Activated T-cell treated with anti-CD3 and anti-CD28 coated beads for 1 hour (primary cell): Measurements from ENCODE around the gene CYBRD1.
"Not testable (repeated sequence)": the region's sequence is repeated elsewhere in the genome, so short reads cannot be mapped to it uniquely, and the experiment has no call there.

Experiments used
- DNase-seq: peaks from one replicate; pipeline ENCODE4 v3.0.0-alpha.2; 2020; ENCODE audit warnings: low read depth

The CYBRD1 gene

GRCh38 chr2:171515672-171516298, 6.5 kb upstream of the CYBRD1 start:
- DNase-seq, result no peak

DNA sequence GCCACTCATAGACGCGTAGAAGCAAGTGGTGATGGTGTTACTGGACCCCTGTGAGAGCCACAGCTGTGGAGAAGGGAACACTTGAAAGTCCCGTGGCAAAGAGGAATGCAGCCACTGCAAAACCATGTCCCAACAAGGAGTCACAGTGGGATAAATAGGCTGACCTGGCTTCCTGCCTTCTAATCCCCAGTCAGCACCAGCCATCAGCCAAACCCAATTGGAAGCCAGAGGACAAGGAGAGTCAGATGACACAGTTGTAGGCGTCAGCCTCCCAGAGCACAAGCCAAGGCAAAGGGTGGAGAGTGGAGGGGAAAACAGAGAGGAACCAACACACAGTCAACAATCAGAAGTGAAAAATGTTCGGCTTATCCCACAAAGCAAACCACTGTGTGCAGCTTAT, 5.5 kb upstream of the CYBRD1 start:
- no peak for DNase-seq

DNA sequence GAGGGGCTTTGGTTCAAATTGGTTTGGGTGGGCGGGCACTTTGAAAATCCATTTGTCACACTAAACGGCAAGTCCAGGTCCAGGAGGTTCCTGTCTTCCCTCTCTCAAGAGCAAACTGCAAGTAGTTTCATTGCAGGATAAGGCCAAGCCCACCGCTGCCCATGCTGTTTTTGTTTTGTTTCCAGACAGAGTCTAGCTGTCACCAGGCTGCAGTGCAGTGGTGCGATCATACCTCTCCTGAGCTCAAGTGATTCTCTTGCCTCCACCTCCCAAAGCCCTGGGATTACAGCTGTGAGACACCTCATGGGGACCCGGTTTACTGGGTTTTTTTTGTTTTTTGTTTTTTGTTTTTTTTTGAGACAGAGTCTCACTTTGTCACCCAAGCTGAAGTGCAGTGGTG, 1.8 kb upstream of the CYBRD1 start:
- no peak for DNase-seq

GRCh38 chr2:171521361-171522051, 768 bp upstream of the CYBRD1 start:
- DNase-seq, result no peak

- DNase-seq, result no peak
Observed at GRCh38 chr2:171522788-171523087, 464 bp downstream of the CYBRD1 start.

- no peak for DNase-seq
Observed at GRCh38 chr2:171523088-171524017, 1.1 kb downstream of the CYBRD1 start.

GRCh38 chr2:171524018-171524401, 1.7 kb downstream of the CYBRD1 start:
- no peak for DNase-seq

DNA sequence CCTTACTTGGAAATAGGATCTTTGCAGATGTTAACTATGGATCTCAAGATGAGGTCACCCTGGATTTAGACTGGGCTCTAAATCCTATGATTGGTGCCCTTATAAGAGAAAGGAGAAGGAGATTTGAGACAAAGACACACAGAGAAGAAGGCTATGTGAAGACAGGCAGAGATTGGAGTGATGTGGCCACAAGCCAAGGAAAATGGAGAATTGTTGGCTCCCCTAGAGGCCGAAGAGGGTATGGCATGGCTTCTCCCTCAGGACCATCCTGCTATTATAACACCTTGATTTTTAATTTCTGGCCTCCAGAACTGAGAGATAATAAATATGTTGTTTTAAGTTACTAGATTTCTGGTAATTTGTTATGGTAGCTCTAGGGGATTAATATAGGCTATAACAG, 7.6 kb downstream of the CYBRD1 start:
- no peak for DNase-seq

DNA sequence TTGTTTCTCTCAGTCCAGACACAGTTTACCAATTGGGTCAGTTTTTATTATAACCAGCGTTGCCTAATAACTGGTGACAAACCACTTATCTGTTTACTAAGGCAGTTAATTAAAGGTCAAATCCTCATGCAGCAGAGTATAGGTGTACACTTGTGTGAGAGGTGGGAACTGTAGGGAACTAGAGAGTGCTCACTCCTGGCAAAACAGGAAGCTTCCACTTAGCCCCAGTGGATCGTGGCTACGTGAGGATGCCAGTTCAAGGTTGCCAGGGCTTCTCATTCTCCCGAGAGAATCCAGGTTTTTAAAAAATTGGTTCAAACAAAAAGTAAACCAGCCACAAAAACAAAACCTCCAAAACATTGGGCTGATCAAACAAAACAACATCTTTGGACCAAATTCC, 8.1 kb downstream of the CYBRD1 start:
- no peak for DNase-seq

DNA sequence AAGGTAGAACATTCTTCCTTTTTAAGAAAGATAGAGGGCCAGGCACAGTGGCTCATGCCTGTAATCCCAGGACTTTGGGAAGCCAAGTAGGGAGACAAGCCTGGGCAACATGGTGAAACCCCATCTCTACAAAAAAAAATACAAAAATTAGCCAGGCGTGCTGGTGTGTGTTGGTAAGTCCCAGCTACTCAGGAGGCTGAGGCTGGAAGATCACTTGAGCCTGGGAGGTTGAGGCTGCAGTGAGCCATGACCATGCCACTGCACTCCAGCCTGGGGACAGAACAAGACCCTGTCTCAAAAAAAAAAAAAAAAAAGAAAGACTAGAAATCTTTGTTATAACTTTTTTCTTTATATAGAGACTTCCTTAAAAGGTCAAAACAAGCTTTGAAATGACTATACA, 8.6 kb downstream of the CYBRD1 start:
- not testable (repeated sequence) for DNase-seq

GRCh38 chr2:171531291-171531690, 9.0 kb downstream of the CYBRD1 start:
- no peak for DNase-seq

DNA sequence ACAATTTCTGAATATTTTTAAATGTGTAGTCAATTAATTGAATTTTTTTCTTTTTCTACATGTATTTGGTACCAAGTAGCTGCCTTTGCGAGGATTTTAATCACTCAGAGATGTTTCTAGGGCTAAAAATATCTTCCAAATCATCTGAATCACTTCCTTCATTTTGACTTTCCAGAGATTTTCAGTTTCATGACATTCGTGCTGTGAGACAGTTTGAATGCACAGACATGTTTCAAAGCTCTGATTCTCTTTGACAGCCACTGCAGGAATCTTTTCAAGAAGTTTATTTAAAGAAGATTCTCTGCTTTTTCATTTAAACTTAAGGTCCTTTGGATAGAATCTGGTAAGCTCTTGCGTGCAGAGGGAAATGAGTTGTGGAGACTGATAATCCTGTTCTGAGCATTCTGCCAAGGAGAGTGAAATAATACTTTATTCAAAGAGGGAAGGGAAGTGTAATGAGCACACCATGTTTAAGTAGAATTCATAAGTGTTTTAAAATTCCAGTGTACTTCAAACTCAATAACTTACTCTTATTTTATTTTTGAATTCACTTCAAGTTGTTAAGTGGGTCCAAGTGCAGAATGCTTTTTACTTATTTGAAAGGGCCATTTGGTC, 9.7 kb downstream of the CYBRD1 start:
- no peak for DNase-seq

DNA sequence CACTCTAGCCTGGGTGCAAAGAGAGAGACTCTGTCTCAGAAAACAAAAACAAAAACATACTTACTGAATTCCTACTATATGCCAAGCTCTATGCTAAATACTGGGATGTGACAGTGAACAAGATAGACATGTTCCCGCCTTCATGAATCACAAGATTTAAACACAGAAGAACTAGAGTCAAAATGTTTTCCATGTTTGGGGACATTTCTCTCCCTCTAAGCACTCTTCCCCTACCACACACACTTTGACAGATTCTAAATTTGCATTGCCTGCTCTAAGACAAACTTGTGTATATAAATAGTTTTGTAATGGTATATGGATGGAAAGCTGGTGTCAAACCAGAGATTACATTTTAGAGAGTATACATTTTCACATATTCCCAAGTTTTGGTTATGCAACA, 11.1 kb downstream of the CYBRD1 start:
- no peak for DNase-seq

GRCh38 chr2:171535528-171535927, 13.3 kb downstream of the CYBRD1 start:
- not testable (repeated sequence) for DNase-seq

GRCh38 chr2:171540437-171540836, 18.2 kb downstream of the CYBRD1 start:
- no peak for DNase-seq

DNA sequence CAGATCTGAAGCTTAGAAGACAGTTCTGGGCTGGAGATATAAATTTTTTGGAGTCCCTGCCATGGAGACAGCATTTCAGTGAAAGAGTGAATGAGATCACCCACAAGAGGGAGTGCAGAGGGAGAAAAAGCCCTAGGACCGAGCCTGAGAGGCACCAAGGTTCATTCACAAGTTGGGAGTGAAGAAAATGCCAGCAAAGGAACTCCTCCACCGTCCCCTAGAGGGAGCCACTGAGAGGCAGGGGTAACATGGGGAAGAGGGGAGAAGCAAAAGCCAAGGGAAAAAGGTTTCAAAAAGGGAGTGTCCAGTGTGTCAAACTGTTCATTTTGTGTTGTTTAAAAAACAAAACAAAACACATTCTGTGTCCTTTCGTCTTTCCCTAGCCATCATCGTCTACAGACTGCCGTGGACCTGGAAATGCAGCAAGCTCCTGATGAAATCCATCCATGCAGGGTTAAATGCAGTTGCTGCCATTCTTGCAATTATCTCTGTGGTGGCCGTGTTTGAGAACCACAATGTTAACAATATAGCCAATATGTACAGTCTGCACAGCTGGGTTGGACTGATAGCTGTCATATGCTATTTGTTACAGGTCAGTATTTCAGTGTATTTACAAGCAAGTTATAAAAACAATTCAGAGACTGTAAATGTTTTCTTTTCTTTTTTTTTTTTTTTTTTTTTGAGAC, 19.1 kb downstream of the CYBRD1 start:
- no peak for DNase-seq

- DNase-seq, result no peak
Observed at GRCh38 chr2:171545086-171545485, 22.8 kb downstream of the CYBRD1 start.

DNA sequence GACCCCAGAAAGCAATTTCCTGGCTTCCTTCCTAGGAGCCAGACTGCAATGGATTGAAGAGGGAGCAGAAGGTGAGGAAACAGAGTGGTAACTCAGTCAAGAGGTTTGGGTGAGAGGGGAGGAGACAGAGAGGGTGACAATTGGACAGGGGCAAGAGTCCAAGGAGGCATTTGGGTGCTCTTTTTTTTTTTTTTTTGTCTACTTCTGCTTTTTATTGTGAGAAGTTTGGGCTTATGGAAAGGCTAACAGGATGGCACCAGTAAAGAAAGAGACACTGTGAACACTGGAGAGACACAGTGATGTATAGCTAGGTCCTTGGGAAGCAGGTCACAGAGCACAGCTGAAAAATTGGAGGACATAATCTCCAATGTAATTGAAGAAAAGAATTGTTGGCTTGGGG, 25.0 kb downstream of the CYBRD1 start:
- DNase-seq, result no peak

DNA sequence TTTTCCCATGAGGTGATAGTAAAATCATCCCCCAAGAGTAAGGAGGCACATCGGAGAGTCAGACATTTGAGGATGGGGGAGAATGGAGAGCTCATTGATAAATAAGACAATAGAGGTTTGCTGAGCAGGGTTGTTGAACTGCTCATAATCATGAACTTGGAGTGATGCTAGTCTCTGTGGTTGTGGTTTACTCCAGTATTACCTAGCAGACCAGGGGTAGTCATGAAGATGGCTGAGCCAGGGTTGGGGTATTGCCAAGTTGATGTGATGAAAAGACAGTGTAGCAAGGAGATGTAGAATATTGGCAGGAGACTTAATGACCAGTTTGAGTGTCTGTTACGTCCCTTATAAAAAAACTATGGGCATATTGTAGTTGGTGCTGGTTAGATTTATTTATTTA, 25.4 kb downstream of the CYBRD1 start:
- no peak for DNase-seq

DNA sequence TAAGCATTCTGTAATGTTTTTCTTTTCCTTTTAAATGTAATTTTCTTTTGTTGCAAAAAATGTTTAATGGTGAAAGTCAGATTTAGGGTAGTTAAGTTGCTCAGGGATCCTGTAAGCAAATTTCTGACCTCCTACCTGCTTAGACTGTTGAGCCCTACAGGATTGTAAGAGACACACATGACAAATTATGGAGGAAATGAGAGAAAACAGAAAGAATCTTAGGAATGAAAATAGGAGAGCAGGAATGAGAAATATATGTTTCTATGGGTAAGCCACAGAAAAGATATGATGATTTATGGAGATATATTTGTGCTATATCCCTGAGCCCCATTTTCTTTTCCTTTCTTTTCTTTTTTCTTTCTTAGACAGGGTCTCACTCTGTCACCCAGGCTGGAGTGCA, 28.3 kb downstream of the CYBRD1 start:
- DNase-seq, result no peak

- no peak for DNase-seq
Observed at GRCh38 chr2:171551836-171552235, 29.6 kb downstream of the CYBRD1 start.

DNA sequence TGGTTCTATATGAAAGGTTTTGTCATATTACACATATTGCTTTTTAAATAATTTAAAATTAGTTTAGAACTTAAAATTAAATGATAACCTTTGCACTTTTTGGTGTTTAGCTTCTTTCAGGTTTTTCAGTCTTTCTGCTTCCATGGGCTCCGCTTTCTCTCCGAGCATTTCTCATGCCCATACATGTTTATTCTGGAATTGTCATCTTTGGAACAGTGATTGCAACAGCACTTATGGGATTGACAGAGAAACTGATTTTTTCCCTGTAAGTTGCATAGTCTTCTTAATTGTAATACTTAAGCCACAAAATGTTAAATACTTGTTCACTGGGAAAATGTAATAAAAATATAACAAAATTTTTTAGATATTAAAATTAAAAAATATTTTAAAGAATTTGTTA, 31.0 kb downstream of the CYBRD1 start:
- no peak for DNase-seq
